ENCODE results near the gene MRPL52.

The MRPL52 gene

GRCh38 chr14:22836301-22837113 is 6.8 kb downstream of the MRPL52 start, which contains the start of gene MMP14:
Gene MMP14 (plus strand): TSS chr14:22836585. CDS start chr14:22836818, 233 bp downstream.
- peak within 1 kb of the TSS; percentile 86 for H3K9ac ChIP-seq (ENCODE audit: insufficient read length, low read depth)
- H3K36me3 ChIP-seq (ENCODE audit: insufficient read depth, insufficient read length, low read length), result peaks cover 52% of the 10 kb centered on the region
- no peaks in the 10 kb centered on the region for H3K4me1 ChIP-seq (ENCODE audit: insufficient read depth, insufficient read length)
- H3K27me3 ChIP-seq (ENCODE audit: insufficient read depth, insufficient read length), result no peaks in the 10 kb centered on the region
- no peaks in the 10 kb centered on the region for H3K9me3 ChIP-seq (ENCODE audit: insufficient read depth, low read length)
- TF ChIP-seq YY1 (IDR thresholded peaks at IDR 0.05; ENCODE audit: insufficient read depth, insufficient read length), result no peak
- TF ChIP-seq ZNF274 (IDR thresholded peaks at IDR 0.05; ENCODE audit: low read depth, low read length), result no peak
- TF ChIP-seq SUZ12 (IDR thresholded peaks at IDR 0.05; ENCODE audit: extremely low read depth, insufficient read depth, insufficient read length), result no peak
- DNase-seq (ENCODE audit: low read depth, low spot score), result peak; percentile 58
- H3K4me3 ChIP-seq (ENCODE audit: insufficient read length, low read depth), result peak within 1 kb of the TSS; percentile 72

DNA sequence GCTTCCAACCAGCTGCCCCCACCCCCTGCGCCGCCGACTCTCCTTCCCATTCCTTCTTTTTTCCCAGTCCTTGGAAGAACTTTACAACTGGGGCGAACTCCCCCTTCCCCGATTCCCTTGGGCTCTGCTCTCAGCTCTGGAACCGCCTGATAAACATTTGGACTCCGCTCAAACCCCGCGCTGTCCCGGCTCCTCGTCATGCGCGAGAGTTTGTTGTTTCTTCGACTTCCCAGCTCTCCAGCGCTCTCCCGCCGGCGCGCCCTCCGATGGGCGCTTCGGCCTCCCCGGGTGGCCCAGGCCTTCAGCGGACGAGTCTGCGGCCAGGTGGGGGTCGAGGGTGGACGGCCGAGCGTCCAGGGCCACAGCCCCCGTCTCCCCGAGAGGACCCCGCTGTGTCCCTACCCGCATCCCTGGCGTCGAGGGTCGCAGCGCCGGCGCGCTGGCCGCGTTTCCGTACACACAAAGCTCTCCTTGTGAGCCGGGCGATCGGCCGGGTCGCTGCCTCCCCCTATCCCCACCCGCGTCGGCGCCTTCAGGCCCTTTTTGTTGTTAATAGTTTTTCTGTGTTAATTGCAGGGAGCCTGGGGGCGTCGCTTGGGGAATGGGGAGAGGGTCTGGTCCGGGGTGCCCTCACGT is 7.5 kb downstream of the MRPL52 start:
- no peaks in the 10 kb centered on the region for H3K27me3 ChIP-seq (ENCODE audit: insufficient read depth, insufficient read length)
- H3K36me3 ChIP-seq (ENCODE audit: insufficient read depth, insufficient read length, low read length), result peaks cover 52% of the 10 kb centered on the region
- peak overlapping the region; percentile 86 for H3K9ac ChIP-seq (ENCODE audit: insufficient read length, low read depth)
- no peaks in the 10 kb centered on the region for H3K4me1 ChIP-seq (ENCODE audit: insufficient read depth, insufficient read length)
- no peak for DNase-seq (ENCODE audit: low read depth, low spot score)
- peak overlapping the region; percentile 72 for H3K4me3 ChIP-seq (ENCODE audit: insufficient read length, low read depth)
- no peak for TF ChIP-seq YY1 (IDR thresholded peaks at IDR 0.05; ENCODE audit: insufficient read depth, insufficient read length)
- no peak for TF ChIP-seq ZNF274 (IDR thresholded peaks at IDR 0.05; ENCODE audit: low read depth, low read length)
- TF ChIP-seq SUZ12 (IDR thresholded peaks at IDR 0.05; ENCODE audit: extremely low read depth, insufficient read depth, insufficient read length), result no peak
- no peaks in the 10 kb centered on the region for H3K9me3 ChIP-seq (ENCODE audit: insufficient read depth, low read length)

DNA sequence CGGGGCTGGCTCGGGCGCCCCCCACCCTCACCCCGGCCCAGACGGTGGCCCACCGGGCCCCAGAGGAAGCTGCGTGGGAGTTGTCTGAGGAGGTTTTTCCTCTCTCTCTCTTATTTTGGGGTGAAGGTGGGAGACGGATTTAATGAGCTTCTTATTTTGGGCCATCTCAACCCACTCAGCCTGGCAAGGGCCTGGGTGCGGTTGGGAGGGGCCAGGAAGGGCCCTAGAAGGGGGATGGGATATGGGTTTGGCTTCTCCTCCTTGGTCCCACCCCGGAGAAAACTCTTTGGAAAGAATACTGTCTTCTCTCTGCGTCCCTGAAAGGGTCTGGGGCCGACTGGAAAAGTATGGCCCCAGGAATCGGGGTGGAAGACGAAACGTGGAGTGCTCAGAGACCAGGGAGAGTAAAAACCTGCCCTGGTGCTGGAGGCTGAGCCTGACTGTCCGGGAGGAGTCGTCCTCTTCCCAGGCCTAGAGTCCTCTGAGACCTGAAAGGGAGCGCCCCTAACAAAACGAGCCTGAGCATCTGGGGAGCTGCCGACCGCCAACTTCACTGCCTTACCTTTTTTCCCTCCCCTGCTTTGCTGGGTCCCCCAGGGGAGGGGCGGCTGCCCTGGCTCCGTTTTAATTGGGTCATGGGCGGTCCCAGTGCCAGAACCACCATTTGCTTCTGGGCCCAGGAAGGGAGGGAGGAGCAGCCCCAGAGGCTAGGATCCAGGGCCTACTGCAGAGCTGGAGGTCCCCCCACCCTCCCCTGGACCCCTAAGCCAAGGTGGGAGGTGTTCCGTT is 8.3 kb downstream of the MRPL52 start:
- Histone ChIP-seq H3K4me3 (ENCODE audit: insufficient read length, low read depth) (peak overlapping the region; percentile 72), H3K9ac (ENCODE audit: insufficient read length, low read depth) (peak overlapping the region; percentile 86), H3K4me1 (ENCODE audit: insufficient read depth, insufficient read length) (no peaks in the 10 kb centered on the region), H3K27me3 (ENCODE audit: insufficient read depth, insufficient read length) (no peaks in the 10 kb centered on the region), H3K9me3 (ENCODE audit: insufficient read depth, low read length) (no peaks in the 10 kb centered on the region), H3K36me3 (ENCODE audit: insufficient read depth, insufficient read length, low read length) (peaks cover 58% of the 10 kb centered on the region)
- DNase-seq (ENCODE audit: low read depth, low spot score), result no peak
- TF ChIP-seq ZNF274 (IDR thresholded peaks at IDR 0.05; ENCODE audit: low read depth, low read length) (no peak), SUZ12 (IDR thresholded peaks at IDR 0.05; ENCODE audit: extremely low read depth, insufficient read depth, insufficient read length) (no peak), YY1 (IDR thresholded peaks at IDR 0.05; ENCODE audit: insufficient read depth, insufficient read length) (no peak)

- no peak for DNase-seq (ENCODE audit: low read depth, low spot score)
- no peak for TF ChIP-seq SUZ12 (IDR thresholded peaks at IDR 0.05; ENCODE audit: extremely low read depth, insufficient read depth, insufficient read length)
- TF ChIP-seq ZNF274 (IDR thresholded peaks at IDR 0.05; ENCODE audit: low read depth, low read length), result no peak
- TF ChIP-seq YY1 (IDR thresholded peaks at IDR 0.05; ENCODE audit: insufficient read depth, insufficient read length), result no peak
- H3K9me3 ChIP-seq (ENCODE audit: insufficient read depth, low read length), result no peaks in the 10 kb centered on the region
- peaks cover 58% of the 10 kb centered on the region for H3K36me3 ChIP-seq (ENCODE audit: insufficient read depth, insufficient read length, low read length)
- H3K4me1 ChIP-seq (ENCODE audit: insufficient read depth, insufficient read length), result no peaks in the 10 kb centered on the region
- no peaks in the 10 kb centered on the region for H3K27me3 ChIP-seq (ENCODE audit: insufficient read depth, insufficient read length)
- no peak overlapping the region for H3K4me3 ChIP-seq (ENCODE audit: insufficient read length, low read depth)
- H3K9ac ChIP-seq (ENCODE audit: insufficient read length, low read depth), result peak overlapping the region; percentile 36
Measured at GRCh38 chr14:22838631-22839041, 8.9 kb downstream of the MRPL52 start.

DNA sequence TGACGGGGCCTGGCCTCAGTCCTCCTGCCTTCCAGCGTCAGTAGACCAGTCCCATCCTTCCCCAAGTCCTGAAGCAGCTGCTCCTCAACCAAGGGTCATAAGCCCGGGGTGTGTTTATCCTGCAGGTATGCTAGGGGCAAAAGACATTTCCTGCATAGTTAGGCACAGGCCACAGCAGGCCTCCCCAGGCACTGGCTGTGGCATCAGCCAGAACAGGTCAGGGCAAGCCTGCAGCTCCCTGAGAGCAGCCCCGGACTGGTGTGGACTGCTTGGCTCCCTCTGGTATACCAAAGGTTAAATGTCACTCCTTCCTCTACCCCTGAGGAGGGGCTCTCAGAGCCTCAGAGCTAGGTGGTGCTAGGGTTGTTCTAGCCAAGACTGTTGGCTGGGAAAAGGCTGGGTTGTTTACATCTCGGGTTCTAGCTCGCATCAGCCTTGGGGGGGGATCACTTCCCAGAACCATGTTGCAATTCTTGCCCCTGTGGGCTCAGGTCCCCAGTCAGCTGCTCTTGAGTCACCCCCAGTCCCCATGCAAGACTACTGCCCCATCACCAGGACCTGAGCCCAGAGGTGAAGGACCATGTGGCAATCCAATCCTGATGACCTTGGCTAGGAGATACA is 9.6 kb downstream of the MRPL52 start:
- DNase-seq (ENCODE audit: low read depth, low spot score), result no peak
- H3K9me3 ChIP-seq (ENCODE audit: insufficient read depth, low read length), result no peaks in the 10 kb centered on the region
- H3K4me3 ChIP-seq (ENCODE audit: insufficient read length, low read depth), result no peak overlapping the region
- H3K4me1 ChIP-seq (ENCODE audit: insufficient read depth, insufficient read length), result no peaks in the 10 kb centered on the region
- peak overlapping the region; percentile 36 for H3K9ac ChIP-seq (ENCODE audit: insufficient read length, low read depth)
- H3K36me3 ChIP-seq (ENCODE audit: insufficient read depth, insufficient read length, low read length), result peaks cover 56% of the 10 kb centered on the region
- no peaks in the 10 kb centered on the region for H3K27me3 ChIP-seq (ENCODE audit: insufficient read depth, insufficient read length)
- TF ChIP-seq SUZ12 (IDR thresholded peaks at IDR 0.05; ENCODE audit: extremely low read depth, insufficient read depth, insufficient read length), result no peak
- TF ChIP-seq ZNF274 (IDR thresholded peaks at IDR 0.05; ENCODE audit: low read depth, low read length), result no peak
- no peak for TF ChIP-seq YY1 (IDR thresholded peaks at IDR 0.05; ENCODE audit: insufficient read depth, insufficient read length)

GRCh38 chr14:22841311-22841710 is 11.6 kb downstream of the MRPL52 start:
- Histone ChIP-seq H3K4me3 (ENCODE audit: insufficient read length, low read depth) (no peak overlapping the region), H3K9ac (ENCODE audit: insufficient read length, low read depth) (no peak overlapping the region), H3K4me1 (ENCODE audit: insufficient read depth, insufficient read length) (no peaks in the 10 kb centered on the region), H3K36me3 (ENCODE audit: insufficient read depth, insufficient read length, low read length) (peaks cover 62% of the 10 kb centered on the region), H3K9me3 (ENCODE audit: insufficient read depth, low read length) (no peaks in the 10 kb centered on the region), H3K27me3 (ENCODE audit: insufficient read depth, insufficient read length) (no peaks in the 10 kb centered on the region)
- TF ChIP-seq ZNF274 (IDR thresholded peaks at IDR 0.05; ENCODE audit: low read depth, low read length) (no peak), YY1 (IDR thresholded peaks at IDR 0.05; ENCODE audit: insufficient read depth, insufficient read length) (no peak), SUZ12 (IDR thresholded peaks at IDR 0.05; ENCODE audit: extremely low read depth, insufficient read depth, insufficient read length) (no peak)
- no peak for DNase-seq (ENCODE audit: low read depth, low spot score)
